22Rv1 (cell line): ENCODE measurements around the gene CHAT.

Source experiments
- ZFX ChIP-seq: fragments of 450-650 bp; IDR thresholded peaks from 2 replicates; pipeline ENCODE4 v1.6.1; 2017; ENCODE audit warnings: antibody characterized with exemption, borderline replicate concordance
- TF ChIP-seq, protein P1 (sequence below): fragments of 450-650 bp; IDR thresholded peaks from 2 replicates; pipeline ENCODE4 v1.5.1; 2017; ENCODE audit warnings: mild to moderate bottlenecking

GRCh38 chr10:49661140-49661856 is 47.5 kb downstream of the CHAT start:
- TF ChIP-seq, protein P1, sequence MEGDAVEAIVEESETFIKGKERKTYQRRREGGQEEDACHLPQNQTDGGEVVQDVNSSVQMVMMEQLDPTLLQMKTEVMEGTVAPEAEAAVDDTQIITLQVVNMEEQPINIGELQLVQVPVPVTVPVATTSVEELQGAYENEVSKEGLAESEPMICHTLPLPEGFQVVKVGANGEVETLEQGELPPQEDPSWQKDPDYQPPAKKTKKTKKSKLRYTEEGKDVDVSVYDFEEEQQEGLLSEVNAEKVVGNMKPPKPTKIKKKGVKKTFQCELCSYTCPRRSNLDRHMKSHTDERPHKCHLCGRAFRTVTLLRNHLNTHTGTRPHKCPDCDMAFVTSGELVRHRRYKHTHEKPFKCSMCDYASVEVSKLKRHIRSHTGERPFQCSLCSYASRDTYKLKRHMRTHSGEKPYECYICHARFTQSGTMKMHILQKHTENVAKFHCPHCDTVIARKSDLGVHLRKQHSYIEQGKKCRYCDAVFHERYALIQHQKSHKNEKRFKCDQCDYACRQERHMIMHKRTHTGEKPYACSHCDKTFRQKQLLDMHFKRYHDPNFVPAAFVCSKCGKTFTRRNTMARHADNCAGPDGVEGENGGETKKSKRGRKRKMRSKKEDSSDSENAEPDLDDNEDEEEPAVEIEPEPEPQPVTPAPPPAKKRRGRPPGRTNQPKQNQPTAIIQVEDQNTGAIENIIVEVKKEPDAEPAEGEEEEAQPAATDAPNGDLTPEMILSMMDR: no peak
- no peak for TF ChIP-seq ZFX
